ENCODE results near the gene DNAH2. TPM values are rescaled to one million over a fixed set of nuclear protein-coding genes. Genes with fewer than 3 reads are reported as not detected.

The DNAH2 gene
- total RNA-seq, 1 donor from 2014 or later: 0.62 TPM

GRCh38 chr17:7839876-7840261, 122.3 kb downstream of the DNAH2 start:
- no peak for DNase-seq

GRCh38 chr17:7840441-7840840, 122.9 kb downstream of the DNAH2 start:
- DNase-seq: no peak

- DNase-seq: no peak
Measured at GRCh38 chr17:7840875-7841274, 123.3 kb downstream of the DNAH2 start.

GRCh38 chr17:7841396-7841914, 123.9 kb downstream of the DNAH2 start:
- peak; percentile 89 for DNase-seq

- peak; percentile 84 for DNase-seq
Measured at GRCh38 chr17:7841915-7842379, 124.4 kb downstream of the DNAH2 start.

GRCh38 chr17:7842380-7843256, 125.1 kb downstream of the DNAH2 start:
- peak; percentile 61 for DNase-seq

- no peak for DNase-seq
Measured at GRCh38 chr17:7843257-7843535, 125.7 kb downstream of the DNAH2 start.

- DNase-seq: peak; percentile 49
Measured at GRCh38 chr17:7843536-7844291, 126.2 kb downstream of the DNAH2 start.

- peak; percentile 91 for DNase-seq
Measured at GRCh38 chr17:7844292-7845154, 127.0 kb downstream of the DNAH2 start.

- no peak for DNase-seq
Measured at GRCh38 chr17:7845359-7846062, 128.0 kb downstream of the DNAH2 start.

GRCh38 chr17:7846063-7846735, 128.7 kb downstream of the DNAH2 start:
- DNase-seq: no peak

- DNase-seq: no peak
Measured at GRCh38 chr17:7846765-7847661, 129.5 kb downstream of the DNAH2 start.

GRCh38 chr17:7848131-7848579, 130.6 kb downstream of the DNAH2 start:
- no peak for DNase-seq

GRCh38 chr17:7848739-7849129, 131.2 kb downstream of the DNAH2 start:
- DNase-seq: no peak

- no peak for DNase-seq
Measured at GRCh38 chr17:7849130-7849750, 131.7 kb downstream of the DNAH2 start.

- no peak for DNase-seq
Measured at GRCh38 chr17:7849751-7850504, 132.4 kb downstream of the DNAH2 start.

GRCh38 chr17:7850701-7851437, 133.3 kb downstream of the DNAH2 start:
- no peak for DNase-seq

Data from occipital lobe (tissue), 2 donors.